A549 treated with dexamethasone at 1 μM for 4 hours (cell line): ENCODE measurements around the gene ARHGDIA. TPM values are rescaled to one million over a fixed set of nuclear protein-coding genes. Genes with fewer than 3 reads are reported as not detected.

Experiments used
- total RNA-seq: library from RNA; stranded (reverse); fragments of 200-300 nt; extraction: Qiagen RNA extraction; gene quantifications from 5 replicates; pipeline ENCODE4 v1.2.3, GENCODE V29; 2022

ARHGDIA gene
- total RNA-seq: 587 to 631 TPM (median 602 TPM) in 5 replicates

GRCh38 chr17:81870981-81871386 lies at the start of gene ARHGDIA:
TSS of gene ARHGDIA (minus strand) at chr17:81871337. CDS start at chr17:81869930, 1,407 bp downstream.

GRCh38 chr17:81917565-81918332 lies 46.6 kb upstream of the ARHGDIA start, which contains the start of gene SIRT7:
TSS of gene SIRT7 (minus strand) at chr17:81918176. CDS start at chr17:81918131, 45 bp downstream.

GRCh38 chr17:81911277-81911961 lies 40.3 kb upstream of the ARHGDIA start, which contains the start of gene PCYT2:
TSS of gene PCYT2 (minus strand) at chr17:81911399. CDS start at chr17:81911355, 44 bp downstream.

GRCh38 chr17:81902023-81902652 lies 31.0 kb upstream of the ARHGDIA start, which contains the start of gene NPB:
TSS of gene NPB (plus strand) at chr17:81902238. CDS start at chr17:81902278, 40 bp downstream.

GRCh38 chr17:81859906-81860755 lies 11.0 kb downstream of the ARHGDIA start, which contains the start of gene P4HB:
TSS of gene P4HB (minus strand) at chr17:81860535. CDS start at chr17:81860471, 64 bp downstream.

GRCh38 chr17:81834831-81835267 lies 36.3 kb downstream of the ARHGDIA start, which contains the start of gene PPP1R27:
TSS of gene PPP1R27 (minus strand) at chr17:81835050. CDS start at chr17:81834953, 97 bp downstream.

GRCh38 chr17:81833160-81833920 lies 37.8 kb downstream of the ARHGDIA start, which contains the start of gene MCRIP1:
TSS of gene MCRIP1 (minus strand) at chr17:81833291. CDS start at chr17:81824506, 8,785 bp downstream.

Other genes starting within 250 kb of the ARHGDIA start
- 78.4 to 102 TPM (median 96.0 TPM) in 5 replicates for gene NPLOC4, start 234.2 kb downstream of the ARHGDIA start, total RNA-seq
- 4.0 to 5.5 TPM (median 4.3 TPM) in 5 replicates for gene TSPAN10, start 234.1 kb downstream of the ARHGDIA start, total RNA-seq
- 1.5 to 3.6 TPM (median 2.2 TPM) in 5 replicates for gene PDE6G, start 214.8 kb downstream of the ARHGDIA start, total RNA-seq
- gene OXLD1, start 204.7 kb downstream of the ARHGDIA start, total RNA-seq: 31.2 to 55.4 TPM (median 50.7 TPM) in 5 replicates
- gene CCDC137, start 204.6 kb downstream of the ARHGDIA start, total RNA-seq: 56.0 to 72.5 TPM (median 62.3 TPM) in 5 replicates
- gene ARL16, start 187.5 kb downstream of the ARHGDIA start, total RNA-seq: 40.2 to 45.0 TPM (median 42.3 TPM) in 5 replicates
- 136 to 196 TPM (median 182 TPM) in 5 replicates for gene HGS, start 187.3 kb downstream of the ARHGDIA start, total RNA-seq
- 203 to 295 TPM (median 273 TPM) in 5 replicates for gene MRPL12, start 168.0 kb downstream of the ARHGDIA start, total RNA-seq
- gene SLC25A10, start 159.1 kb downstream of the ARHGDIA start, total RNA-seq: 25.4 to 45.1 TPM (median 41.3 TPM) in 5 replicates
- 0.08 to 0.56 TPM (median 0.33 TPM) in 5 replicates for gene GCGR, start 67.2 kb downstream of the ARHGDIA start, total RNA-seq
- gene MCRIP1, start 38.0 kb downstream of the ARHGDIA start, total RNA-seq: 81.7 to 100 TPM (median 89.2 TPM) in 5 replicates
- gene PPP1R27, start 36.3 kb downstream of the ARHGDIA start, total RNA-seq: 0.19 to 0.42 TPM (median 0.27 TPM) in 5 replicates
- gene P4HB, start 10.8 kb downstream of the ARHGDIA start, total RNA-seq: 735 to 768 TPM (median 746 TPM) in 5 replicates
- gene ALYREF, start 20.2 kb upstream of the ARHGDIA start, total RNA-seq: 182 to 229 TPM (median 212 TPM) in 5 replicates
- gene ANAPC11, start 20.4 kb upstream of the ARHGDIA start, total RNA-seq: 198 to 216 TPM (median 207 TPM) in 5 replicates
- gene NPB, start 30.9 kb upstream of the ARHGDIA start, total RNA-seq: 0.34 to 0.63 TPM (median 0.62 TPM) in 5 replicates
- 13.7 to 17.4 TPM (median 16.1 TPM) in 5 replicates for gene PCYT2, start 40.1 kb upstream of the ARHGDIA start, total RNA-seq
- 27.2 to 42.5 TPM (median 37.4 TPM) in 5 replicates for gene SIRT7, start 46.8 kb upstream of the ARHGDIA start, total RNA-seq
- 19.5 to 29.0 TPM (median 25.9 TPM) in 5 replicates for gene MAFG, start 56.4 kb upstream of the ARHGDIA start, total RNA-seq
- gene PYCR1, start 66.0 kb upstream of the ARHGDIA start, total RNA-seq: 59.9 to 84.2 TPM (median 83.7 TPM) in 5 replicates
- not detected in 5 replicates for gene MYADML2, start 75.9 kb upstream of the ARHGDIA start, total RNA-seq
- 0.20 to 0.44 TPM (median 0.31 TPM) in 5 replicates for gene NOTUM, start 89.8 kb upstream of the ARHGDIA start, total RNA-seq
- 17.1 to 25.9 TPM (median 24.4 TPM) in 5 replicates for gene ASPSCR1, start 106.3 kb upstream of the ARHGDIA start, total RNA-seq
- 145 to 169 TPM (median 152 TPM) in 5 replicates for gene CENPX, start 151.5 kb upstream of the ARHGDIA start, total RNA-seq
- gene LRRC45, start 152.0 kb upstream of the ARHGDIA start, total RNA-seq: 6.6 to 14.0 TPM (median 12.5 TPM) in 5 replicates
- 26.3 to 41.3 TPM (median 39.9 TPM) in 5 replicates for gene RAC3, start 160.3 kb upstream of the ARHGDIA start, total RNA-seq
- gene DCXR, start 166.4 kb upstream of the ARHGDIA start, total RNA-seq: 67.6 to 94.3 TPM (median 88.7 TPM) in 5 replicates
- 16.9 to 23.8 TPM (median 22.2 TPM) in 5 replicates for gene RFNG, start 180.5 kb upstream of the ARHGDIA start, total RNA-seq
- gene GPS1, start 180.6 kb upstream of the ARHGDIA start, total RNA-seq: 98.9 to 142 TPM (median 133 TPM) in 5 replicates
- 71.1 to 133 TPM (median 117 TPM) in 5 replicates for gene DUS1L, start 194.5 kb upstream of the ARHGDIA start, total RNA-seq
- 86.5 to 156 TPM (median 150 TPM) in 5 replicates for gene FASN, start 226.9 kb upstream of the ARHGDIA start, total RNA-seq